ENCODE data around the gene NLRP3. TPM values are rescaled to one million over a fixed set of nuclear protein-coding genes. Genes with fewer than 3 reads are reported as not detected.
A peak's percentile ranks its signal among the peaks of the same experiment; 100 is the strongest.
"Not testable (repeated sequence)": the region's sequence is repeated elsewhere in the genome, so short reads cannot be mapped to it uniquely, and the experiment has no call there.

NLRP3 gene
- polyA plus RNA-seq, 10 donors = 0.92 to 1.9 (median 1.1) TPM

GRCh38 chr1:247469141-247469535, 53.2 kb downstream of the NLRP3 start:
- DNase-seq = peak; percentile 9 to 37 (median 13)

- not testable (repeated sequence) for DNase-seq
Observed at GRCh38 chr1:247470942-247471429, 55.0 kb downstream of the NLRP3 start.

GRCh38 chr1:247471445-247472016, 55.6 kb downstream of the NLRP3 start:
- no peak for DNase-seq

- no peak for DNase-seq
Observed at GRCh38 chr1:247472035-247472434, 56.1 kb downstream of the NLRP3 start.

GRCh38 chr1:247474367-247474766, 58.4 kb downstream of the NLRP3 start:
- DNase-seq = no peak

GRCh38 chr1:247475793-247476192, 59.8 kb downstream of the NLRP3 start:
- no peak for DNase-seq

- DNase-seq = not testable (repeated sequence)
Observed at GRCh38 chr1:247476328-247477058, 60.5 kb downstream of the NLRP3 start.

- no peak for DNase-seq
Observed at GRCh38 chr1:247482747-247483146, 66.8 kb downstream of the NLRP3 start.

- peak; percentile 12 to 60 (median 40) for DNase-seq
Observed at GRCh38 chr1:247487057-247487456, 71.1 kb downstream of the NLRP3 start.

- DNase-seq = no peak
Observed at GRCh38 chr1:247491328-247491727, 75.4 kb downstream of the NLRP3 start.

GRCh38 chr1:247493106-247493505, 77.1 kb downstream of the NLRP3 start:
- DNase-seq = no peak

- no peak for DNase-seq
Observed at GRCh38 chr1:247494767-247495166, 78.8 kb downstream of the NLRP3 start.

- DNase-seq = no peak
Observed at GRCh38 chr1:247496581-247497285, 80.8 kb downstream of the NLRP3 start.

Other genes with a start within 250 kb of the NLRP3 start
- 1 to 10 TPM; 3.4 to 9.0 (median 6.3) TPM for gene ZNF124, start 244.2 kb upstream of the NLRP3 start, polyA plus RNA-seq (ENCODE audit: insufficient read length in 10 of 10)
- under 1 TPM in 1 of 10 donors, not detected in 9; 0.16 TPM for gene VN1R5, start 160.1 kb upstream of the NLRP3 start, polyA plus RNA-seq (ENCODE audit: insufficient read length in 10 of 10)
- 10 to 100 TPM; 22.7 to 30.9 (median 27.4) TPM for gene ZNF496, start 84.3 kb upstream of the NLRP3 start, polyA plus RNA-seq (ENCODE audit: insufficient read length in 10 of 10)
- gene OR2B11, start 41.9 kb downstream of the NLRP3 start, polyA plus RNA-seq (ENCODE audit: insufficient read length in 10 of 10) = under 1 TPM in 7 of 10 donors, not detected in 3; 0.03 to 0.10 (median 0.05) TPM
- gene OR2C3, start 120.3 kb downstream of the NLRP3 start, polyA plus RNA-seq (ENCODE audit: insufficient read length in 10 of 10) = under 1 TPM; 0.04 to 0.33 (median 0.18) TPM
- under 1 TPM; 0.08 to 0.36 (median 0.23) TPM for gene GCSAML, start 133.0 kb downstream of the NLRP3 start, polyA plus RNA-seq (ENCODE audit: insufficient read length in 10 of 10)
- gene OR2G2, start 172.2 kb downstream of the NLRP3 start, polyA plus RNA-seq (ENCODE audit: insufficient read length in 10 of 10) = not detected
- not detected for gene OR2G3, start 189.4 kb downstream of the NLRP3 start, polyA plus RNA-seq (ENCODE audit: insufficient read length in 10 of 10)